Measurements from ENCODE around the gene RNF123.

GRCh38 chr3:49711489-49711888, 22.1 kb downstream of the RNF123 start:
- TF ChIP-seq POLR2A (IDR thresholded peaks at IDR 0.05; ENCODE audit: borderline replicate concordance, extremely low read depth, insufficient read depth, insufficient read length) (no peak), POLR2AphosphoS5 (IDR thresholded peaks at IDR 0.05; ENCODE audit: low read depth, low read length) (no peak), JUND (IDR thresholded peaks at IDR 0.05) (no peak), ELF1 (IDR thresholded peaks at IDR 0.05; ENCODE audit: borderline replicate concordance, low read depth) (no peak), CTCF (IDR thresholded peaks at IDR 0.05 in 2 of 3, conservative IDR thresholded peaks at IDR 0.05 in 1 of 3; ENCODE audit: borderline replicate concordance in 1 of 3, insufficient read depth in 1 of 3, low read depth in 2 of 3, low read length in 2 of 3) (no peak), EZH2 (IDR thresholded peaks at IDR 0.05) (no peak), ZFX (IDR thresholded peaks at IDR 0.05) (no peak), SRF (IDR thresholded peaks at IDR 0.05; ENCODE audit: low read depth) (no peak), ATF3 (IDR thresholded peaks at IDR 0.05) (no peak), EZH2phosphoT487 (IDR thresholded peaks at IDR 0.05; ENCODE audit: borderline replicate concordance) (no peak), SP1 (IDR thresholded peaks at IDR 0.05; ENCODE audit: low read depth) (no peak)

All from HCT116 (cell line).